Muscle layer of colon (tissue), 2 donors: ENCODE measurements around the gene NINJ2.
A peak's percentile ranks its signal among the peaks of the same experiment; 100 is the strongest.
"Not testable (repeated sequence)": the region's sequence is repeated elsewhere in the genome, so short reads cannot be mapped to it uniquely, and the experiment has no call there.

ENCODE experiments used
- H3K27ac ChIP-seq: one replicate; pipeline ENCODE4 v1.7.0; 2013; ENCODE audit warnings: low read depth, mild to moderate bottlenecking, low read length, moderate library complexity
- H3K27me3 ChIP-seq, 2 donors: one replicate each; pipeline ENCODE4 v1.7.0; 2013; ENCODE audit warnings: low read length in 2 of 2, mild to moderate bottlenecking in 2 of 2; ENCODE audit not compliant: insufficient read depth in 2 of 2, control insufficient read depth in 1 of 2
- H3K36me3 ChIP-seq: one replicate; pipeline ENCODE4 v1.7.0; 2013; ENCODE audit warnings: mild to moderate bottlenecking, low read length; ENCODE audit not compliant: insufficient read depth
- H3K4me1 ChIP-seq: one replicate; pipeline ENCODE4 v1.7.0; 2013; ENCODE audit warnings: mild to moderate bottlenecking, low read length; ENCODE audit not compliant: insufficient read depth
- H3K4me3 ChIP-seq, 2 donors: one replicate each; pipeline ENCODE4 v1.7.0; 2013; ENCODE audit warnings: low read length in 2 of 2, low read depth in 1 of 2, mild to moderate bottlenecking in 1 of 2, moderate library complexity in 1 of 2
- H3K9ac ChIP-seq: one replicate; pipeline ENCODE4 v1.7.0; 2013; ENCODE audit warnings: low read length
- H3K9me3 ChIP-seq: one replicate; pipeline ENCODE4 v1.7.0; 2013; ENCODE audit warnings: mild to moderate bottlenecking, low read length
- donor health status: abdominal sarcoma.
- donor health status: Adenocarcinoma of cecum.

NINJ2 gene

GRCh38 chr12:646442-647384, 16.5 kb downstream of the NINJ2 start:
- no peak overlapping the region for H3K9ac ChIP-seq
- no peaks in the 10 kb centered on the region for H3K36me3 ChIP-seq
- H3K9me3 ChIP-seq: no peaks in the 10 kb centered on the region
- H3K4me1 ChIP-seq: peaks cover 41% of the 10 kb centered on the region
- H3K27ac ChIP-seq: peak overlapping the region; percentile 58
- peak overlapping the region in 1 of 2 donors; percentile 20 for H3K4me3 ChIP-seq
- no peaks in the 10 kb centered on the region for H3K27me3 ChIP-seq

- H3K9ac ChIP-seq: no peak overlapping the region
Observed at GRCh38 chr12:645563-646071, 17.6 kb downstream of the NINJ2 start.

DNA sequence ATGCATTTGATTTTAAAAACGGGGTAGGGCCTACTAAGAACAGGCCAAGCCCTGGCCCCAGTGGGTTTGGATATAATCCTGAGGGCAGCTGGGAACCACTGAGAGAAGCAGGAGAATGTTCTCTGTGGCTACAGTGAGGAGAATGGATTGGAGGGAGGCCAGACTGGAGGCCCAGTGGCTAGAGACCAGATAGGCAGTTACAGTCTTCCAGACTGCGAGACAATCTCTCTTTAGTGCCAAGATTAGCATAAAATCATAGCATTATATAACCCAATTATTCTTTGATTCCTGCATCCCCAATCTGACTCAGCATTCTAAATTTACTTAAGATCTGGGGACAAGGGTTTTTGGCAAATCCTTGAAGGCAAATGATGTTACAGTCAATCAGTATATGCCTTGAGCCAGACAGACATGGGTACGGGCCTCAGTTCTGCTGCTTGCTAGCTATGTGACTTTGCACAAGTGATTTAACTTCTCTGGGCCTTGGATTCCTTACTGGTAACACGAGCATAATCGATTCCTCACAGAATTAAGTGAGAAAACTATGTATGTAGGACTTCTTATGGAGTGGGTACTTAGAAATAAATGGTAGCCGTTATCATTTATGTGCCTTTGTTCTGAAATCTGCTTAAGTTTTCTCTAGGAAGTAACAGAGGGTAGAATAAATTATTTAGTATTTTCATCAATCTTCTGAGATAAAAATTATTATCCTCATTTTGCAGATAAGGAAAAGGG, 18.3 kb downstream of the NINJ2 start:
- peaks cover 41% of the 10 kb centered on the region for H3K4me1 ChIP-seq
- H3K4me3 ChIP-seq: no peak overlapping the region

More at GRCh38 chr12:645563-646071, 17.6 kb downstream of the NINJ2 start:
- peak overlapping the region; percentile 9 to 20 for H3K4me3 ChIP-seq
- H3K4me1 ChIP-seq: peaks cover 41% of the 10 kb centered on the region
- H3K27ac ChIP-seq: peak overlapping the region; percentile 58
- no peaks in the 10 kb centered on the region for H3K9me3 ChIP-seq
- H3K36me3 ChIP-seq: no peaks in the 10 kb centered on the region
- H3K27me3 ChIP-seq: no peaks in the 10 kb centered on the region

GRCh38 chr12:644303-644639, 19.0 kb downstream of the NINJ2 start:
- peaks cover 41% of the 10 kb centered on the region for H3K4me1 ChIP-seq
- no peaks in the 10 kb centered on the region for H3K36me3 ChIP-seq
- H3K9me3 ChIP-seq: no peaks in the 10 kb centered on the region
- H3K4me3 ChIP-seq: peak overlapping the region in 1 of 2 donors; percentile 68
- H3K27ac ChIP-seq: no peak overlapping the region
- H3K9ac ChIP-seq: no peak overlapping the region
- H3K27me3 ChIP-seq: no peaks in the 10 kb centered on the region

More for the DNA sequence above, 18.3 kb downstream of the NINJ2 start:
- H3K9ac ChIP-seq: no peak overlapping the region
- H3K9me3 ChIP-seq: no peaks in the 10 kb centered on the region
- H3K27ac ChIP-seq: no peak overlapping the region
- H3K36me3 ChIP-seq: no peaks in the 10 kb centered on the region
- H3K27me3 ChIP-seq: no peaks in the 10 kb centered on the region

DNA sequence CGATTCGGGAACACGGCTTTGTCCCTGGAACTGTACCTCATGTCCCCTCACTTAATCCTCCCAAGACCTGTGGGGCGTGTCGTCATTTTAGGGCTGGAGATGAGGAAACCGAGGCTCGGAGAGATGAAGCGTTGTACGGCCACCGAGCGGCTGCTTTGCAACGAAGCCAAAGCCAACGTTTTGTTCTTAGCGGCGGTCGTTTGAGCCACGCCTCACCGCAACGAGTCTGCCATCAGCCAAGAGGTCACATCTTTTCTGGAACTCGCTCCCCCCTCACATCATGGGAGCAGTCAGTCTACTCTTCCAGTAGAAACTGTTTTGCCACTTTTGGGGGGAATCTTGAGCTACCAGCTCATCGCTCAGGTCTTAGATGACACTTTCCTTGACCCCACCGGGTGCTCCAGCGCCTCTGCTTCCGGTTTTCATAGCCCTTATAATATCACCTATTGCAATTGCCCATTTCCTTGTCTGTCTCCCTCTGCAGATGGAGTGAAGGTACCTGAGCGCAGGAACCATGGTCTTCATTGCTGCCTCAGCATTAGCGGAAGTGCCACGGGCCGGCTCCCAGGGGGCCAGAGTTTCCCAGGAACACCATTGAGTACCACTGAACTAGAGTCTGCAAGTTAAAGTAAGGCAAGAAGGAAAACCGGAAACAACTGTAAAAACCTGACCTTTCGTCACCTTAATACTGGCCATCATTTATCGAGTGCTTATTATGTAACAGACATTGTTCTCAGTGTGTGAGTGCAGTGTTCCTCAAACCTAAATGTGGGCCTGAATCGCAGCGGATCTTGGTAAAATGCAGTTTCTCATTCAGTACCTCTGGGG, 19.6 kb downstream of the NINJ2 start:
- H3K27ac ChIP-seq: peak overlapping the region; percentile 84
- no peaks in the 10 kb centered on the region for H3K9me3 ChIP-seq
- H3K4me3 ChIP-seq: peak overlapping the region; percentile 49 to 68
- peaks cover 41% of the 10 kb centered on the region for H3K4me1 ChIP-seq
- H3K27me3 ChIP-seq: no peaks in the 10 kb centered on the region
- no peaks in the 10 kb centered on the region for H3K36me3 ChIP-seq
- no peak overlapping the region for H3K9ac ChIP-seq

GRCh38 chr12:642633-643474, 20.4 kb downstream of the NINJ2 start:
- H3K4me1 ChIP-seq: peaks cover 41% of the 10 kb centered on the region

GRCh38 chr12:641321-641720, 21.9 kb downstream of the NINJ2 start:
- H3K9me3 ChIP-seq, H3K36me3 ChIP-seq, H3K27me3 ChIP-seq, H3K4me3 ChIP-seq, H3K9ac ChIP-seq, H3K27ac ChIP-seq: not testable (repeated sequence)
- peaks cover 31% of the 10 kb centered on the region for H3K4me1 ChIP-seq

More at GRCh38 chr12:642633-643474, 20.4 kb downstream of the NINJ2 start:
- no peaks in the 10 kb centered on the region for H3K36me3 ChIP-seq
- no peak overlapping the region for H3K9ac ChIP-seq
- no peaks in the 10 kb centered on the region for H3K27me3 ChIP-seq
- peak overlapping the region; percentile 84 for H3K27ac ChIP-seq
- no peaks in the 10 kb centered on the region for H3K9me3 ChIP-seq
- peak overlapping the region; percentile 49 to 68 for H3K4me3 ChIP-seq

DNA sequence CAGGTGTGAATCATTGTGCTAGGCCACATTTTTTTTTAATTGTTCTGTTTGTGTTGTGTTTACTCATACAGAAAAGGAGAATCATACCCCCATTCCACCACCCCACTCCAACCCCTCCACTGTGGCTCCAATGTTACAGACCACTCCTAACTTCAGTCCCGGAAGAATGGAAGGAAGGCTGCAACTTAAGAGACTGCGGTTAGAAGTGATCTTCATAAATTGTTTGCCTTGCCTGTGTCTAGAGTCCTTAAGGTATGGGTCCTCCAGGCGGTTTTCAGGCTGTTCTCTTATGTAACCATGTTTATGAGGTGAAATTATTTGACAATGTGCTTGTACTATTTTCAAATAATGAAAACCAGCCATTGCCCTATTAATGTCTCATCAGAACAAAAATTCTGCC, 22.5 kb downstream of the NINJ2 start:
- no peaks in the 10 kb centered on the region for H3K27me3 ChIP-seq
- H3K4me1 ChIP-seq: peaks cover 25% of the 10 kb centered on the region
- no peaks in the 10 kb centered on the region for H3K36me3 ChIP-seq
- H3K4me3 ChIP-seq: no peak overlapping the region
- no peak overlapping the region for H3K27ac ChIP-seq
- H3K9ac ChIP-seq: no peak overlapping the region
- no peaks in the 10 kb centered on the region for H3K9me3 ChIP-seq

GRCh38 chr12:639988-640387, 23.3 kb downstream of the NINJ2 start:
- H3K27ac ChIP-seq: no peak overlapping the region
- no peaks in the 10 kb centered on the region for H3K27me3 ChIP-seq
- no peak overlapping the region for H3K4me3 ChIP-seq
- no peaks in the 10 kb centered on the region for H3K36me3 ChIP-seq
- peaks cover 18% of the 10 kb centered on the region for H3K4me1 ChIP-seq
- H3K9ac ChIP-seq: no peak overlapping the region
- H3K9me3 ChIP-seq: no peaks in the 10 kb centered on the region

- Histone ChIP-seq H3K9ac (no peak overlapping the region), H3K9me3 (no peaks in the 10 kb centered on the region), H3K27me3 (no peaks in the 10 kb centered on the region), H3K36me3 (no peaks in the 10 kb centered on the region), H3K27ac (no peak overlapping the region), H3K4me1 (peaks cover 13% of the 10 kb centered on the region), H3K4me3 (no peak overlapping the region)
Observed at GRCh38 chr12:639566-639965, 23.7 kb downstream of the NINJ2 start.
